ENCODE measurements around the gene SLIT3. TPM values are rescaled to one million over a fixed set of nuclear protein-coding genes. Genes with fewer than 3 reads are reported as not detected.

SLIT3 gene
- total and polyA plus RNA-seq, 9 of the 15 experiments (the other 6 are each of a cell fraction or from before 2014, with no cell fraction given), result 0.01 to 0.04 TPM; not detected in 7

- WGBS (ENCODE audit: insufficient coverage, low coverage, missing lambda C conversion rate), result 23% methylated on average over 11 of the region's 11 CpGs
- Histone ChIP-seq H3K9me3 (replicated peaks; ENCODE audit: control insufficient read depth, insufficient read depth, low read depth, low read length) (no peaks in the 10 kb centered on the region), H2AFZ (ENCODE audit: low read depth, low read length) (no peak overlapping the region), H3K27me3 (ENCODE audit: control insufficient read depth in 2 of 2, insufficient read depth in 2 of 2, low read length in 2 of 2) (peaks cover 0 to 10% of the 10 kb centered on the region in 2 experiments; a peak in 1 of 5 replicates), H3K4me3 (no peak overlapping the region), H3K79me2 (ENCODE audit: control insufficient read depth, insufficient read depth, low read length) (no peaks in the 10 kb centered on the region), H4K20me1 (replicated peaks; ENCODE audit: control insufficient read depth, insufficient read depth, low read length) (no peaks in the 10 kb centered on the region; the same call in 1 of the 2 replicates), H3K4me2 (ENCODE audit: insufficient read depth, low read length) (no peak overlapping the region), H3K36me3 (ENCODE audit: control insufficient read depth, insufficient read depth, low read length) (no peaks in the 10 kb centered on the region), H3K4me1 (replicated peaks in 1 of 2; ENCODE audit: control insufficient read depth in 2 of 2, insufficient read depth in 2 of 2, low read length in 2 of 2) (no peaks in the 10 kb centered on the region), H3K9ac (ENCODE audit: insufficient read depth in 1 of 2, low read depth in 2 of 2, low read length in 2 of 2) (no peak overlapping the region), H3K27ac (ENCODE audit: extremely low read depth, low read depth, low read length) (no peak overlapping the region), H3K9me1 (ENCODE audit: control insufficient read depth, insufficient read depth, low read length) (no peaks in the 10 kb centered on the region)
- TF ChIP-seq DPF2 (IDR thresholded peaks at IDR 0.05) (no peak), ZNF586 (CRISPR knock-in tag; conservative IDR thresholded peaks at IDR 0.05) (no peak), PPARD (CRISPR knock-in tag; IDR thresholded peaks at IDR 0.05) (no peak), NCOA2 (IDR thresholded peaks at IDR 0.05; ENCODE audit: partially characterized antibody in 2 of 2) (no peak), EZH2 (IDR thresholded peaks at IDR 0.05; ENCODE audit: borderline replicate concordance, low read depth, low read length) (no peak), BMI1 (IDR thresholded peaks at IDR 0.05; ENCODE audit: low read length) (no peak), CHD1 (IDR thresholded peaks at IDR 0.05; ENCODE audit: low read length) (no peak), HSF4 (CRISPR knock-in tag; IDR thresholded peaks at IDR 0.05; ENCODE audit: borderline replicate concordance) (no peak), SREBF1 (IDR thresholded peaks at IDR 0.05; ENCODE audit: borderline replicate concordance, low read depth, low read length) (no peak), TAF15 (IDR thresholded peaks at IDR 0.05; ENCODE audit: low read depth, low read length) (no peak), ZC3H4 (CRISPR knock-in tag; IDR thresholded peaks at IDR 0.05; ENCODE audit: borderline replicate concordance) (no peak), ADNP (tag; IDR thresholded peaks at IDR 0.05) (no peak), CBX3 (IDR thresholded peaks at IDR 0.05; ENCODE audit: borderline replicate concordance in 1 of 2, low read length in 2 of 2) (no peak), GATAD2B (IDR thresholded peaks at IDR 0.05; ENCODE audit: borderline replicate concordance) (no peak), ID3 (CRISPR knock-in tag; IDR thresholded peaks at IDR 0.05) (no peak), ID3 (tag; IDR thresholded peaks at IDR 0.05) (no peak), HNRNPLL (IDR thresholded peaks at IDR 0.05; ENCODE audit: low read depth, low read length, poor library complexity, severe bottlenecking) (no peak), ZNF57 (CRISPR knock-in tag; IDR thresholded peaks at IDR 0.05) (no peak), EWSR1 (IDR thresholded peaks at IDR 0.05; ENCODE audit: borderline replicate concordance, low read depth, partially characterized antibody) (no peak)
- FAIRE-seq (no peak), ATAC-seq (no peak; the same call in 1 of the 3 replicates), DNase-seq (ENCODE audit: extremely low read depth in 1 of 4, low spot score in 3 of 4) (peak in 1 of 4 experiments; percentile 3)
- intact Hi-C loops (cut with micrococcal nuclease), result no loop called here
- in situ Hi-C loops (cut with MboI), result loop anchor here (25.0 kb wide), 1 partner anchor 1220 kb away; no protein-coding TSS in a partner anchor
- ChIA-PET POLR2A (no interaction called here), CTCF (ENCODE audit: low intra/inter-chr PET ratio) (no interaction called here)
- no TSS peak for BruUV-seq (replicated peaks)
Measured at GRCh38 chr5:168992687-168993086, 308.3 kb downstream of the SLIT3 start.
